B cell (primary cell): ENCODE data around the gene SFSWAP. TPM values are rescaled to one million over a fixed set of nuclear protein-coding genes. Genes with fewer than 3 reads are reported as not detected.

ENCODE experiments used
- ATAC-seq: fragments of 200-7000 bp; cut with Tn5 transposase; one replicate; pipeline ENCODE4 v1.10.0; 2021; ENCODE audit warnings: low read depth, mild to moderate bottlenecking, moderate number of reproducible peaks, moderate library complexity
- CTCF ChIA-PET: fragments of 350-600 bp; sonication (Branson Sonifier 250); formaldehyde crosslinking; loops from one replicate; lab custom pipeline; 2021; ENCODE audit warnings: antibody characterized with exemption, inconsistent platforms; lab: Charles Lee
- POLR2A ChIA-PET: fragments of 350-600 bp; sonication (Branson Sonifier 250); formaldehyde crosslinking; loops from one replicate; lab custom pipeline; 2021; ENCODE audit warnings: antibody characterized with exemption; lab: Charles Lee
- DNase-seq: peaks from one replicate; pipeline ENCODE4 v3.0.0; 2013
- H2AFZ ChIP-seq: 2 replicates; pipeline ENCODE4 v1.6.1; 2012; ENCODE audit warnings: mild to moderate bottlenecking, low read depth, low read length; ENCODE audit not compliant: insufficient read depth, poor library complexity, severe bottlenecking
- H3K27ac ChIP-seq, 2 donors: 1 replicate in 1 of 2; 2 replicates in 1 of 2; pipeline ENCODE4 v1.5.1; 2012 to 2013; ENCODE audit warnings: low read length in 2 of 2, mild to moderate bottlenecking in 2 of 2, moderate library complexity in 1 of 2
- H3K27me3 ChIP-seq, 4 experiments: fragments of 200-600 bp in 1 of 4; sonication (generic) in 1 of 4; replicated peaks in 1 of 4; 1 replicate in 2 of 4; 2 replicates in 2 of 4; pipeline versions ENCODE4 v1.6.1 to v1.7.0; 2013 to 2016; ENCODE audit warnings: low read length in 3 of 4, mild to moderate bottlenecking in 2 of 4, mixed read lengths in 1 of 4, moderate library complexity in 1 of 4; ENCODE audit not compliant: insufficient read depth in 4 of 4, control insufficient read depth in 3 of 4; ENCODE audit errors: control extremely low read depth in 1 of 4
- H3K36me3 ChIP-seq, 2 experiments: replicated peaks in 1 of 2; 1 replicate in 1 of 2; 2 replicates in 1 of 2; pipeline versions ENCODE4 v1.6.1 to v1.7.1; 2013; ENCODE audit warnings: low read length in 1 of 2; ENCODE audit not compliant: insufficient read depth in 2 of 2, control insufficient read depth in 1 of 2; ENCODE audit errors: control extremely low read depth in 1 of 2, extremely low read depth in 1 of 2
- H3K4me1 ChIP-seq, 2 donors: fragments of 200-600 bp in 1 of 2; sonication (generic) in 1 of 2; 1 replicate in 1 of 2; 2 replicates in 1 of 2; pipeline versions ENCODE4 v1.5.1 to v1.6.1; 2013 to 2017; ENCODE audit warnings: low read length in 2 of 2; ENCODE audit not compliant: control insufficient read depth in 2 of 2, insufficient read depth in 2 of 2
- H3K4me2 ChIP-seq: replicated peaks from 2 replicates; pipeline ENCODE3; 2012; ENCODE audit warnings: mild to moderate bottlenecking, low read depth, low read length; ENCODE audit not compliant: poor library complexity, severe bottlenecking
- H3K4me3 ChIP-seq, 5 experiments: fragments of 200-600 bp in 1 of 5; sonication (generic) in 1 of 5; 1 replicate in 3 of 5; 2 replicates in 2 of 5; pipeline versions ENCODE4 v1.5.1 to v1.7.0; 2011 to 2016; ENCODE audit warnings: low read length in 4 of 5, mild to moderate bottlenecking in 4 of 5, low read depth in 2 of 5, control low read depth in 1 of 5, moderate library complexity in 1 of 5; ENCODE audit not compliant: insufficient read depth in 1 of 5; ENCODE audit errors: control extremely low read depth in 1 of 5, extremely low read depth in 1 of 5
- H3K79me2 ChIP-seq: fragments of 200-600 bp; sonication (generic); one replicate; pipeline ENCODE4 v1.6.0; 2016; ENCODE audit warnings: low read length; ENCODE audit not compliant: control insufficient read depth, insufficient read depth
- H3K9ac ChIP-seq: fragments of 200-600 bp; sonication (generic); 2 replicates; pipeline ENCODE4 v1.6.1; 2017; ENCODE audit warnings: mild to moderate bottlenecking, low read length, moderate library complexity
- H3K9me3 ChIP-seq, 3 donors: one replicate each; pipeline versions ENCODE4 v1.6.1 to v1.7.1; 2013; ENCODE audit warnings: low read length in 2 of 3; ENCODE audit not compliant: control insufficient read depth in 2 of 3, insufficient read depth in 1 of 3; ENCODE audit errors: control extremely low read depth in 1 of 3
- H4K20me1 ChIP-seq: 2 replicates; pipeline ENCODE4 v1.6.0; 2012; ENCODE audit warnings: mild to moderate bottlenecking, low read length; ENCODE audit not compliant: insufficient read depth, control insufficient read depth, poor library complexity, severe bottlenecking
- H3K27ac Mint-ChIP-seq: one replicate; pipeline ENCODE4 v1.8.0; 2021; ENCODE audit warnings: mixed read lengths
- H3K27me3 Mint-ChIP-seq: one replicate; pipeline ENCODE4 v1.8.0; 2021; ENCODE audit warnings: mixed read lengths
- H3K4me1 Mint-ChIP-seq: one replicate; pipeline ENCODE4 v1.8.0; 2021; ENCODE audit warnings: mixed read lengths
- H3K4me3 Mint-ChIP-seq: one replicate; pipeline ENCODE4 v1.8.0; 2021; ENCODE audit warnings: mixed read lengths
- H3K9me3 Mint-ChIP-seq: one replicate; pipeline ENCODE4 v1.8.0; 2022; ENCODE audit warnings: mixed read lengths; ENCODE audit not compliant: insufficient read depth
- EZH2 ChIP-seq: IDR thresholded peaks from 2 replicates; pipeline ENCODE4 v1.6.1; 2012; ENCODE audit warnings: borderline replicate concordance, low read depth, mild to moderate bottlenecking, moderate library complexity, low read length; ENCODE audit not compliant: insufficient read depth, poor library complexity, severe bottlenecking
- WGBS: methylation state at CpG from one replicate; pipeline ENCODE4 v1.1.5; 2013; ENCODE audit warnings: missing lambda C conversion rate; ENCODE audit not compliant: insufficient coverage; 5-methylcytosine and 5-hydroxymethylcytosine counted together
- intact Hi-C: fragments of 100-400 bp; cut with micrococcal nuclease; formaldehyde crosslinking; loops from one replicate; pipeline ENCODE4 v1.10.0; 2022
- polyA plus RNA-seq: library from polyadenylated mRNA; depleted of rRNA; stranded (reverse); fragments of >200 nt; gene quantifications from 2 replicates; pipeline ENCODE4 v1.2.3, GENCODE V29; 2012
- total RNA-seq, 2 donors: library from RNA; stranded (reverse); fragments of 120-200 nt in 1 of 2; gene quantifications; 1 replicate in 1 of 2; 2 replicates in 1 of 2; pipeline versions ENCODE4 v1.2.3 to v1.2.4, GENCODE V29; 2013 to 2022
- TF ChIP-seq, protein P1 (sequence below): fragments of 200-600 bp; IDR thresholded peaks from one replicate; pipeline ENCODE4 v1.8.0; 2022; ENCODE audit warnings: antibody characterized with exemption, mild to moderate bottlenecking

SFSWAP gene
- total and polyA plus RNA-seq, 2 donors (not counting 1 experiment from before 2014, with no cell fraction given) = 69.3 to 122 TPM

GRCh38 chr12:131840643-131841416, 129.9 kb downstream of the SFSWAP start:
- Histone ChIP-seq H3K4me3 (no peak overlapping the region), H3K9me3 (no peaks in the 10 kb centered on the region), H3K79me2 (peaks cover 7% of the 10 kb centered on the region), H3K36me3 (peaks cover 0 to 24% of the 10 kb centered on the region in 2 experiments), H3K27ac (no peak overlapping the region), H2AFZ (no peak overlapping the region), H3K9ac (no peak overlapping the region), H4K20me1 (no peaks in the 10 kb centered on the region), H3K4me2 (no peak overlapping the region), H3K4me1 (no peaks in the 10 kb centered on the region), H3K27me3 (no peaks in the 10 kb centered on the region)
- intact Hi-C loops = no loop called here
- POLR2A ChIA-PET = no interaction called here
- WGBS = 96% methylated on average over 46 of the region's 46 CpGs
- no peak overlapping the region for H3K27ac Mint-ChIP-seq
- no peaks in the 10 kb centered on the region for H3K9me3 Mint-ChIP-seq
- TF ChIP-seq EZH2 = no peak
- TF ChIP-seq, protein P1, sequence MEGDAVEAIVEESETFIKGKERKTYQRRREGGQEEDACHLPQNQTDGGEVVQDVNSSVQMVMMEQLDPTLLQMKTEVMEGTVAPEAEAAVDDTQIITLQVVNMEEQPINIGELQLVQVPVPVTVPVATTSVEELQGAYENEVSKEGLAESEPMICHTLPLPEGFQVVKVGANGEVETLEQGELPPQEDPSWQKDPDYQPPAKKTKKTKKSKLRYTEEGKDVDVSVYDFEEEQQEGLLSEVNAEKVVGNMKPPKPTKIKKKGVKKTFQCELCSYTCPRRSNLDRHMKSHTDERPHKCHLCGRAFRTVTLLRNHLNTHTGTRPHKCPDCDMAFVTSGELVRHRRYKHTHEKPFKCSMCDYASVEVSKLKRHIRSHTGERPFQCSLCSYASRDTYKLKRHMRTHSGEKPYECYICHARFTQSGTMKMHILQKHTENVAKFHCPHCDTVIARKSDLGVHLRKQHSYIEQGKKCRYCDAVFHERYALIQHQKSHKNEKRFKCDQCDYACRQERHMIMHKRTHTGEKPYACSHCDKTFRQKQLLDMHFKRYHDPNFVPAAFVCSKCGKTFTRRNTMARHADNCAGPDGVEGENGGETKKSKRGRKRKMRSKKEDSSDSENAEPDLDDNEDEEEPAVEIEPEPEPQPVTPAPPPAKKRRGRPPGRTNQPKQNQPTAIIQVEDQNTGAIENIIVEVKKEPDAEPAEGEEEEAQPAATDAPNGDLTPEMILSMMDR = no peak
- no peaks in the 10 kb centered on the region for H3K4me1 Mint-ChIP-seq
- no peaks in the 10 kb centered on the region for H3K27me3 Mint-ChIP-seq
- DNase-seq (no peak), ATAC-seq (no peak)
- CTCF ChIA-PET = no interaction called here
- H3K4me3 Mint-ChIP-seq = no peak overlapping the region

- H2AFZ ChIP-seq = no peak overlapping the region
- peaks cover 0 to 26% of the 10 kb centered on the region in 2 experiments for H3K36me3 ChIP-seq
- ChIA-PET POLR2A (no interaction called here), CTCF (no interaction called here)
- no peak for DNase-seq
- H3K4me3 ChIP-seq = no peak overlapping the region
- Mint-ChIP-seq H3K4me3 (no peak overlapping the region), H3K9me3 (no peaks in the 10 kb centered on the region), H3K27ac (no peak overlapping the region), H3K4me1 (no peaks in the 10 kb centered on the region), H3K27me3 (no peaks in the 10 kb centered on the region)
- H3K4me1 ChIP-seq = no peaks in the 10 kb centered on the region
- H3K79me2 ChIP-seq = peaks cover 7% of the 10 kb centered on the region
- no peaks in the 10 kb centered on the region for H4K20me1 ChIP-seq
- H3K9ac ChIP-seq = no peak overlapping the region
- no peak overlapping the region for H3K27ac ChIP-seq
- TF ChIP-seq, protein P1 = no peak
- no peak for TF ChIP-seq EZH2
- no peaks in the 10 kb centered on the region for H3K9me3 ChIP-seq
- no peaks in the 10 kb centered on the region for H3K27me3 ChIP-seq
- ATAC-seq = no peak
- WGBS = 93% methylated on average over 22 of the region's 22 CpGs
- intact Hi-C loops = no loop called here
- H3K4me2 ChIP-seq = no peak overlapping the region
Observed at GRCh38 chr12:131841547-131841946, 130.7 kb downstream of the SFSWAP start.
